ENCODE results near the gene B3GNT9.

Gene B3GNT9

DNA sequence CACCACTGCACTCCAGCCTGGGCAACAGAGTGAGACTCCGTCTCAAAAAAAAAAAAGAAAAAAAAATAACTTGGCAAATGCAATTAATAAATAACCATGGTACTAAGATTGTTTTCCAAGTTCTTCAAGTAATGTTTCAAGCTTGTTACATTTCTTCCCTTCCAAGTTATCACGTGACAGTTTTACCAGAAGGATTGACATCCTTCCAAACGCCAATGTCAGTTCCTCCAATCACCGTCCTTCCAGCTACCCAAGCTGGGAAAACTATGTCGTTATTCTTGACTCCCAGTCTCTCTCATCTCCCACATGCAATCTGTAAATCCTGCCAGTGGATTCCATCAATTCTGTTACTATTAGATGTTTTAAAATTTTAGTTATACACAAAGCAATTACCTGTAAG, 44.9 kb downstream of the B3GNT9 start:
- H3K4me3 ChIP-seq (ENCODE audit: low read depth, low read length) = no peak overlapping the region
- TF ChIP-seq, protein P1, sequence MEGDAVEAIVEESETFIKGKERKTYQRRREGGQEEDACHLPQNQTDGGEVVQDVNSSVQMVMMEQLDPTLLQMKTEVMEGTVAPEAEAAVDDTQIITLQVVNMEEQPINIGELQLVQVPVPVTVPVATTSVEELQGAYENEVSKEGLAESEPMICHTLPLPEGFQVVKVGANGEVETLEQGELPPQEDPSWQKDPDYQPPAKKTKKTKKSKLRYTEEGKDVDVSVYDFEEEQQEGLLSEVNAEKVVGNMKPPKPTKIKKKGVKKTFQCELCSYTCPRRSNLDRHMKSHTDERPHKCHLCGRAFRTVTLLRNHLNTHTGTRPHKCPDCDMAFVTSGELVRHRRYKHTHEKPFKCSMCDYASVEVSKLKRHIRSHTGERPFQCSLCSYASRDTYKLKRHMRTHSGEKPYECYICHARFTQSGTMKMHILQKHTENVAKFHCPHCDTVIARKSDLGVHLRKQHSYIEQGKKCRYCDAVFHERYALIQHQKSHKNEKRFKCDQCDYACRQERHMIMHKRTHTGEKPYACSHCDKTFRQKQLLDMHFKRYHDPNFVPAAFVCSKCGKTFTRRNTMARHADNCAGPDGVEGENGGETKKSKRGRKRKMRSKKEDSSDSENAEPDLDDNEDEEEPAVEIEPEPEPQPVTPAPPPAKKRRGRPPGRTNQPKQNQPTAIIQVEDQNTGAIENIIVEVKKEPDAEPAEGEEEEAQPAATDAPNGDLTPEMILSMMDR (IDR thresholded peaks at IDR 0.05; ENCODE audit: control insufficient read depth, extremely low read depth, insufficient read depth) = no peak
- DNase-seq (ENCODE audit: low read depth) = no peak

DNA sequence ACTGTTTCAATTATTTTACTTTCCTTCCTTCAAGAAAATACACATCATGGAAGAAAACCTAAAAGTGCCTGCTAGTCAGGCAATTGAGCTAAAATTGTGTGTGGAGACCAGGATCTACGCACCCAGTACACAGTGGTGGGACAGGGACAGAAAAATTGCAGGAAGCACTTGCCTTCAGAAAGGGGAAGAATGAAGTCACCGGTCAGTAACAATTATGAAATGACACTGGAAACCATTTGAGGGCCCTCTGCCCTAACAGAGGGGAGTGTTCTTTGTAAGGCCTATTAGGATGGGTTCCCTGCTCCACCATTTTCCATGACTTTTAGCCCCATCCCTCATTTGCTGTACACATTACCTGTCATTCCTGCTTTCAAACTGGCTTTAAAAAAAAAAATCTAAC, 45.6 kb downstream of the B3GNT9 start:
- TF ChIP-seq, protein P1 (IDR thresholded peaks at IDR 0.05; ENCODE audit: control insufficient read depth, extremely low read depth, insufficient read depth) = no peak
- H3K4me3 ChIP-seq (ENCODE audit: low read depth, low read length) = no peak overlapping the region
- no peak for DNase-seq (ENCODE audit: low read depth)

DNA sequence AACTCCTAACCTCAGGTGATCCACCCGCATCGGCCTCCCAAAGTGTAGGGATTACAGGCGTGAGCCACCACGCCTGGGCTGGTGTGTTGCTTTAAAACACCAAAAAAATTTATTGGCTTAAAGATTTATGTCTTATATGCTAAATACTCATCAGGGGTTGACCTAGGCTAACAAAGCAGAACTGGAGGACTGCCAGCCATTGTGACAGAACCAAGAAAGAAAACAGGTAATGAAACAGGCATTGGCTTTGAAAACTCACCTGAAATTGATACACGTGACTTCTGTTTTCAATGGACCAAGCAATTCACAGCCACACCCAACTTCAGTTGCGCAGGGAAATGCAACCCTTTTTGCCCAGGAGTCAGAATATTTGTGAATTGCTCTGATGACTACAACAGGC, 46.0 kb downstream of the B3GNT9 start:
- TF ChIP-seq, protein P1 (IDR thresholded peaks at IDR 0.05; ENCODE audit: control insufficient read depth, extremely low read depth, insufficient read depth) = no peak
- DNase-seq (ENCODE audit: low read depth) = peak; percentile 96
- no peak overlapping the region for H3K4me3 ChIP-seq (ENCODE audit: low read depth, low read length)

DNA sequence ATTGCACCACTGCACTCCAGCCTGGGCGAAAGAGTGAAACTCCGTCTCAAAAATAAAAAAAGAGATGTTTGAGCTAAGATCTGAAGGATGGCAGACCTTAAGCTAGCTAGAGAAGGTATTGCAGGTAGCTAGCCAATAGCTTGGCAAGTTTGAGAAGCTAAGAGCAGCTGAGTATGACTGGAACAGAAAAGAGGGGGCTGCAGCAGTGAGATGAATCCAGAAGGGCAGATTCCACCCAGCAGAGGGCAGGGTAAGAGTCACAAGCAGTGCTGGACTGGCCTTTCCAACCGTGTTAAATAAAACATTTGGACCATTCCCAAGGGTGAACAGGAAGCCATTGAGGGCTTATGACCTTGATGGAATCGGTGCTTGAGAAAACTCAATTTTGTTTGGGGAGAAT, 46.7 kb downstream of the B3GNT9 start:
- DNase-seq (ENCODE audit: low read depth) = peak; percentile 23
- H3K4me3 ChIP-seq (ENCODE audit: low read depth, low read length) = no peak overlapping the region
- TF ChIP-seq, protein P1 (IDR thresholded peaks at IDR 0.05; ENCODE audit: control insufficient read depth, extremely low read depth, insufficient read depth) = peak; percentile 47

DNA sequence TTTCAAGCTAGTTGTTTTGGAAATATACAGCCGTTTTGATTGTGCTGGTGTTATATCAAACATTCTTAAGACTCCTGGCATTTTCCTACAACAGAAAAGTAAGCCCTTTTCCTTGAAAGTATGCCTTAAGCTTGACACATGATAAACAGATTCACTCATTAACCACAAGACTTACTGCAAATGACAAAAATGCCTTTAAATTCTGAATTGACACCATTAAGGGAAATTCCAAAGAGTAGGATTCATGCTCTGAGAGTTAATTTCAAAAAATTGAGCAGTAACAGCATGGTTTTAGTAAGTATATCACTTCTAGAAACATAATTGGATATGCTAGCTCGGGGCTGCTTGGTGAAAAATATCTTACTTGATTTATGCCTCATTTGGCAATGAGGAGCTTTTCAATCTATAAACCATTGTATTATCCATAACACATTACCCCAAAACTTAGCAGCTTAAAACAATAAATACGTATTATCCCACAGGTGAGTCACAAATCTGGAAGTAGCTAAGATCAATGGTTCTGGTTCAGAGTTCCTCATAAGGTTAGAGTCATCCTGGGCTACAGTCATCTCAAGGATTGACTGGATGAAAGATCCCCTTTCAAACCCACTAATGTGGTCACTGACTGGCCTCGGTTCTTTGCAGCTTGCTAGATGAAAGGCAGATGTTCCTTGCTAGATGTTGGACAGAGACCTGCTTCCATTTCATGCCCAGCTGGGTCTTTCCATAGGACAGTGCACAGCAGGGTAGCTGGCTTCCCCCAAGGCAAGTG, 49.3 kb downstream of the B3GNT9 start:
- H3K4me3 ChIP-seq (ENCODE audit: low read depth, low read length) = no peak overlapping the region
- TF ChIP-seq, protein P1 (IDR thresholded peaks at IDR 0.05; ENCODE audit: control insufficient read depth, extremely low read depth, insufficient read depth) = no peak
- no peak for DNase-seq (ENCODE audit: low read depth)

DNA sequence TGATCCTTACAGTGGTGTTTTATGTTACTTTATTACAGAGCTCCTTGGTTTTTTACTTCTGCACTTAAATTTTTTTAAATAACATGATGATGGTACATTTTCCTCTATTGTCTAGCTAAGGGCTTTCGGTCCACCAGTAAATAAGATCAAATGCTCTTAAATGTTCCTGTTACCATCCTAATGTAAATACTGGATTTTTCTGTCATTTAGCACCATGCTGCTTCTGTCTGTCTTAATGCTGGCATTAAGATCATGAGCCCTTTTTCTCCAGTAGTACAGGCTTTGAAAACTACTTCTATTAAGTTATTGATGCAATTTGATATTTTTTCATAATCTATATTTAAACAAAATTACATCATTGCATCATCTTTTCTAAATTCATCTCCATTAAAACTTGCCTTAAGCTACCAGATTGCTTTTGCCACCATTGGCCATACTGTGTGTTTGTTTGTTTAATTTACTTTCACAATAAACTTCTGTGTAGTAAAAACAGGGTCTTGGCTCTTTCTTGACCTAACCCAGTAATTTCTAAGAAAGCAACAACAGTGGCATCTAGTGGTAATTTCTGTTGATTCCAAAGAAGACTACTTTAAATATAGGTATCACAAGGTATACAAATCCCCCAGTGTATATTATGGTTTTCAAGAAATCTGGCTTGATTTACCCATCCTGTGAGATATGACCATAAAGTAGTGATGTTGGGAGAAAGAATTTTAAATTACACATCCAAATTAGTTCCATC, 50.1 kb downstream of the B3GNT9 start:
- TF ChIP-seq, protein P1 (IDR thresholded peaks at IDR 0.05; ENCODE audit: control insufficient read depth, extremely low read depth, insufficient read depth) = peak; percentile 26
- DNase-seq (ENCODE audit: low read depth) = no peak
- H3K4me3 ChIP-seq (ENCODE audit: low read depth, low read length) = no peak overlapping the region
